Activated CD8-positive, alpha-beta memory T cell treated with anti-CD3 and anti-CD28 coated beads for 36 hours (primary cell): ENCODE data around the gene BLOC1S2. TPM values are rescaled to one million over a fixed set of nuclear protein-coding genes. Genes with fewer than 3 reads are reported as not detected.
"Not testable (repeated sequence)": the region's sequence is repeated elsewhere in the genome, so short reads cannot be mapped to it uniquely, and the experiment has no call there.

ENCODE experiments used
- CTCF ChIA-PET: fragments of 350-600 bp; sonication (Branson Sonifier 250); formaldehyde crosslinking; loops from one replicate; lab custom pipeline; 2021; ENCODE audit warnings: antibody characterized with exemption; lab: Charles Lee
- POLR2A ChIA-PET: fragments of 350-600 bp; sonication (Branson Sonifier 250); formaldehyde crosslinking; loops from one replicate; lab custom pipeline; 2021; ENCODE audit warnings: antibody characterized with exemption; lab: Charles Lee
- total RNA-seq, 2 experiments: library from RNA; stranded (reverse); gene quantifications; one replicate each; pipeline ENCODE4 v1.2.3, GENCODE V29; 2021

Gene BLOC1S2
- total RNA-seq, 2 experiments from 2014 or later, result 62.3 to 64.4 TPM

DNA sequence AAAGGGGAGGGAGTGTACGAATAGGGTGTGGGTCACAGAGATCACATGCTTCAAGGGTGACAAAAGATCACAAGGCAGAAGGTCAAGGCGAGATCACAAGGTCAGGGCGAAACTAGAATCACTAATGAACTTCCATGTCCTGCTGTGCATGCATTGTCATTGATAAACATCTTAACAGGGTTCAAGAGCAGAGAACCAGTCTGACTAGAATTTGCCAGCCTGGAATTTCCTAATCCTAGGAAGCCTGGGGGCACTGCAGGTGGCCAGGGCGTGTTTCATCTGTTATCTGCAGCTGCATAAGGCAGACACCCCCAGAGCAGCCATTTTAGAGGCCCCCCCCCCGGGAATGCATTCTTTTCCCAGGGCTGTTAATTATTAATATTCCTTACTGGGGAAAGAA lies 14.6 kb upstream of the BLOC1S2 start:
- POLR2A ChIA-PET, result not testable (repeated sequence)

DNA sequence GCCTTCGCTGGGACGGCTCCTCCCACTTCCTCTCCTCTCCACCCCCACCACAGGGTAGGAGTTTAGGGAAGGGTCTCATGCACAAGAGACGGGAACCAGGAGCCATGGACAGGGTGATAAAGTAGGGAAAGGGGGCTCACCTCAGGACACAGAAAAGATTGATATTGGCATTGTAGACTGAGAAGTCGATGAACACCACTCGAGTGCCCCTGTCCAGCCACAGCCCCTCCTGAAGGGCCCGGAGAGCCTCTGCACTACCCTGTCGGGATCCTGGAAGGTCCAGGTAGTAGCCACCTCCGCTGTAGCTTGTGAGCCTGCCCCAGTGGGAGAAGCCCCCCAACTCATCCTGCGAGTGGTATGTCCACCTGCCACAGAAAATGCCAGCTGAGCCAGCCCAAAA lies 10.8 kb upstream of the BLOC1S2 start:
- CTCF ChIA-PET, result interaction anchor here (0.9 kb wide), 1 partner anchor 11 kb away, joined by 3 read pairs; the partner anchor contains the start of gene BLOC1S2
- POLR2A ChIA-PET, result no interaction called here

More for the DNA sequence above, 14.6 kb upstream of the BLOC1S2 start:
- CTCF ChIA-PET, result not testable (repeated sequence)

DNA sequence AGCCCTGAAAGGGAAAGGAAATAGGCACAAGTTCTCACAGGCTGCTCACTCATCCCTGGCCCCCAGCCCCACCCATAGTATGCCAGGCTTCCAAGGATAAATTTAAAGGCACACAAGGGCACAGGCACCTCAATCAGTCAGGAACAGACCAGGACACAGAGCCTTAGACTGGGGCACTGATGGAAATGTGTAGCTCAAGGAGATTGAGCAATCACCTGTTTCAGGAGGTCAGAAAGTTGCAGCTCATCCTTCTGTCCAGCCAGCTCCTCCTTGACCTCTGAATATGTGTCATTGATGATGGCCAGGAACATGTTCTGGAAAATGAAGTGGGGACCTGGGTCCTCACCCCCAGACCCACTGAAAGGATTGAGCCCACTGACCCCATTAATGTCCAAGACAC lies 6.6 kb upstream of the BLOC1S2 start:
- CTCF ChIA-PET, result no interaction called here
- POLR2A ChIA-PET, result no interaction called here

DNA sequence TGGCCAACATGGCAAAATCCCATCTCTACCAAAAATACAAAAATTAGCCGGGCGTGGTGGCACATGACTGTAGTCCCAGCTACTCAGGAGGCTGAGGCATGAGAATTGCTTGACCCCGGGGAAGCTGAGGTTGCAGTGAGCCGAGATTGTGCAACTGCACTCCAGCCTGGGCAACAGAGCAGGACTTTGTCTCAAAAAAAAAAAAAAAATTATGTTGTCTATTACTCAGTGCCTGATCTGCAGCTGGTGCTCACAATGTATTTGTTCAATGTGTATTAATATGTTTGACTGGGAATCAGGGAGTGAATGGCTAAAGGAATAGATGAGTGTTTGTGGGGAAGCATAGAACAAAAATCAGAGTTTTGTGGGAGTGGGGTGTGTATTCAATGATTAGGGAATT lies 5.8 kb upstream of the BLOC1S2 start:
- CTCF ChIA-PET, POLR2A ChIA-PET: not testable (repeated sequence)

DNA sequence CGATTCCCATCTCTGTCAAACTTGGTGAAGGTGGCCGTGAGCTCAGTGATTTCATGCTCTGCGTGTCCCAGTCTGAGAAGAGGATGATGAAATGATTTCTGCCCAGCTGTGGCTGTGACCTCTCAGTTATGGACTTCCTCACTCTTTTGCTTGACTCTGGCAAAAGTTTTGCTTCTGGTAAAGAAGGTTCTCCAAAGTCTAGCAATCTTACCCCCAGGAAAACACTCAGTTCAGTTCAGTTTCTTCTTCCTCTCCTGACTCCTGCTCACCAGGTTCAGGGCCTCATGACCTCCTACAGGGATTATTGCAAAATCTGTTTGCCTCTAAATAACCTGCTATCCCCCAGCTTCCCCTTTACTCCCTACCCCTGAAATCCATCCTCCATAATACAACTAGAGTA lies 4.9 kb upstream of the BLOC1S2 start:
- POLR2A ChIA-PET, result no interaction called here
- CTCF ChIA-PET, result no interaction called here

DNA sequence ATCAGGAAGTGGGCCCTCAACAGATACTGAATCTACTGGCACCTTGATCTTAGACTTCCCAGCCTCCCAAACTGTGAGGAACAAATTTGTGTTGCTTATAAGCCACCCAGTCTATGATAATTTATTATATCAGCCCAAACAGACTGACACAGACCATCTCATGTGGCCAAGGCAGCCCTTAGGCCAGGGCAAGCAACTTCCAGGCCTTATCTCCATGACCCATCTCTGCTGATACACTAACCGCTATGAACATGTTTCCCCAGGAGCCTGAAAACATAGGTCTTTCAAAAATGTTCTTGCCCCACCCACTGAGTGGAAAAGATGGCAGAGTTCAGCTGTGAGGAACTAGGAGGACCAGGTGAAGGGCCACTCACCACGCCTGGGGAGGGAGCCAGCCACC lies 3.2 kb upstream of the BLOC1S2 start:
- ChIA-PET CTCF (no interaction called here), POLR2A (interaction anchor here (1.2 kb wide), 1 partner anchor 81 kb away, joined by 3 read pairs; no protein-coding TSS in a partner anchor)

DNA sequence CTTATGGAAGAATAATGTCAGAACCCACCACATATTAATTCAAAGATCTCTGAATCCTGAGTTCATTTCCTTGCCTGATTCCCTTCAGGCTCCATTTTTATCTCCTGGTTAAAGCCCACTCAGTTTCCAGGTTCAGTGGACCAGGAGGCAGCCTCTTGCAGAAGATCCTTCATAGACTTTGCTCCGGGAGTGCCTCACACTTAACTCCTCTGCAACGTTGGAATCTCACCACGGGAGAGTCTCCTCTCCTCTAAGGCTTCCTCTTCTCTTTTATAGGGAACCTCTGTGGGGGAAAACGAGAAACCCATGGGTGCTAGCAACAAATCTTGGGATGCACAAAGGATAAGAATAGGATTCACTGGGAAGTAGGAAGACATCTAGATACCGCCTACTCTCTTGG lies 1.7 kb upstream of the BLOC1S2 start:
- CTCF ChIA-PET, result no interaction called here
- POLR2A ChIA-PET, result no interaction called here

DNA sequence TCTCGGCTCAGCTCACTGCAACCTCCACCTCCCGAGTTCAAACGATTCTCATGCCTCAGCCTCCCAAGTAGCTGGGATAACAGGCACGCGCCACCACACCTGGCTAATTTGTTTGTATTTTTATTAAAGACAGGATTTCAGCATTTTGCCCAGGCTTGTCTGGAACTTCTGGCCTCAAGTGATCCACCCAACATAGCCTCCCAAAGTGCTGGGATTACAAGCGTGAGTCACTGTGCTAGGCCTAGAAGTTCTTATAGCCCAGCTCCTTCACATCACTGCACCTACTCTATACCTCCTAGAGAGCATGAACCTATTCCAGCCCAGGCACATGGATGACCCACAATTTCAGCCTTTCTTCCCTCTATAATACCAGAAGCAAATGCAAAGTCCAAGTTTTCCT lies 1.3 kb upstream of the BLOC1S2 start:
- ChIA-PET POLR2A (interaction anchor here (1.0 kb wide), 1 partner anchor 248 kb away, joined by 3 read pairs; the partner anchor contains the start of gene HIF1AN), CTCF (no interaction called here)

DNA sequence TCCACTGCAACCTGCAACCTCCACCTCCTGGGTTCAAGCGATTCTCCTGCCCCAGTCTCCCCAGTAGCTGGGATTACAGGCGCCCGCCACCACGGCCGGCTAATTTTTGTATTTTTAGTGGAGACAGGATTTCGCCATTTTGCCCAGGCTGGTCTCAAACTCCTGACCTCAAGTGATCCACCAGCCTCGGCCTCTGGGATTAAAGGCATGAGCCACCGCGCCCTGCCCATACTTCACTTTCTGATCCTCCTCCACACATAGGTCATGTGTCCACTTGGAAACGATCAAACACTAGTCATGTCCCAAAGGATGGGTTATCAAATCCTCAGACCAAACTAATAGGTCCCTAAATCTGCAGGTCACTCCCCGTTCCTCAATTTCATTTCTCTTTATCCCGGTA lies 1.2 kb downstream of the BLOC1S2 start:
- POLR2A ChIA-PET, result not testable (repeated sequence)
- CTCF ChIA-PET, result interaction anchor here (0.9 kb wide), 1 partner anchor 13 kb away, joined by 3 read pairs; no protein-coding TSS in a partner anchor

DNA sequence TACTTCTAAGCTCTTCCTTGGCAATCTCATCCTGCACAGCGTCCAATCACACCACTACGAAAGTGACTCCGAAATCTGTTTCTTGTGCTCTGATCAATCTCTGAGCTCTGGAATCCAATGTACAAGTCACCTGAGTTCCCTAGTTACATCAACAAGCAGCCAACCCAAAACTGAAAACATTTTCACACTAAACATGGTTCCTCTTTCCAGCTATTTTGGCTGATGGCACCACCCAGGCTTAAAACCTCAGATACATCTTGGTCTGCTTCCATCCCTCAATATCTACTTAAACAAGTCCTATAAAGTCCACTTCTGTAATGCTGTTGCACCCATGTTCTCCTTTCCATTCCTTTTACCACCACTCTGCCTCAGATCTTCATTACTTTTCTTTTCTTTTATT lies 3.6 kb downstream of the BLOC1S2 start:
- ChIA-PET CTCF (no interaction called here), POLR2A (no interaction called here)

DNA sequence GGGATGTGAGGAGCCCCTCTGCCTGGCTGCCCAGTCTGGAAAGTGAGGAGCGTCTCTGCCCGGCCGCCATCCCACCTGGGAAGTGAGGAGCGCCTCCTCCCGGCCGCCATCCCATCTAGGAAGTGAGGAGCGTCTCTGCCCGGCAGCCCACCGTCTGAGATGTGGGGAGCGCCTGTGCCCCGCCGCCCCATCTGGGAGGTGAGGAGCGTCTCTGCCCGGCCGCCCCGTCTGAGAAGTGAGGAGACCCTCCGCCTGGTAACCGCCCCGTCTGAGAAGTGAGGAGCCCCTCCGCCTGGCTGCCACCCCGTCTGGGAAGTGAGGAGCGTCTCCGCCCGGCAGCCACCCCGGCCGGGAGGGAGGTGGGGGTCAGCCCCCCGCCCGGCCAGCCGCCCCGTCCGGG lies 9.5 kb downstream of the BLOC1S2 start:
- CTCF ChIA-PET, POLR2A ChIA-PET: not testable (repeated sequence)

DNA sequence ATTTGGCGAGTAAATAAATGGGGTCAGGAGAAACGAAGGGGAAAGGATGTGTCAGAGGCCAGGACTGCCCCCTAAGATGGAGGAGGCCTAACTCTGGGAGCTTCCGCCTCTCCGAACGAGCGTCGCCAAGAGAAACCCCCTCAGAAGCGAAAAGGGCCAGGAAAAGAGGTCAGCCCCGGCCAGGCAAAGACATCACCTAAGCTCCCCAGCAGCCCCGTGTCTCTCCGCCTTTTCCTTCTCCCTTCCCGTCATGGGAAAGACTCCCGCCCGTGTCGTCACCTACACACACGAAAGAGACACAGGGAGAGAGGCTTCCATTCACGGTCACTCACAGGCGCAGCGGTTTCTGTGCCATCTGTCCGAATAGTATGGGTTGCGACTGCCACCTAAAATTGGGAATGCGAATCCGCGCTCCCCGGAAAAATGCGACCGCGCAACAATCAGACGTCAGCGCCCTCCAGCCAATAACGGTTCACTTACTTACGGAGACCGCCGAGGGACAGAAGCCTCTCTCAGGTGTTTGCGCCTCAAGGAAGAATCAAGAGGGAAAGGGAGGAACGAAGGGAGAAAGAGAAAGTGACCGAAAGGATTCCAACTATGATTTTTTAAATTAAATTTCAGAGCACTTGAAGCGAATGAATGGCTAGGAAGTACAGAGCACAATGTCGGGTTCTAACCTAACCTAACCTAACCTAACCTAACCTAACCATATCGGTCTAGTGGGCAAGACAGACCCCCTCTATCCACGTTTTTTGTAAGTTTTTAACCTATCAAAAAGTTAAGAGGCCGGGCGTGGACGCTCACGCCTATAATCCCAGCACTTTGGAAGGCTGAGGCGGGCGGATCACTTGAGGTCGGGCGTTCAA lies 19.0 kb downstream of the BLOC1S2 start, which contains the start of gene CWF19L1:
CWF19L1 (minus strand) TSS at position 400 of the 866 bp plus-strand sequence; CDS start at position 355, 45 bp downstream.
- POLR2A ChIA-PET, result interaction anchor here (0.6 kb wide), 1 partner anchor 665 kb away, joined by 4 read pairs; no protein-coding TSS in a partner anchor
- CTCF ChIA-PET, result interaction anchor here (0.5 kb wide), 1 partner anchor 214 kb away, joined by 3 read pairs; no protein-coding TSS in a partner anchor

DNA sequence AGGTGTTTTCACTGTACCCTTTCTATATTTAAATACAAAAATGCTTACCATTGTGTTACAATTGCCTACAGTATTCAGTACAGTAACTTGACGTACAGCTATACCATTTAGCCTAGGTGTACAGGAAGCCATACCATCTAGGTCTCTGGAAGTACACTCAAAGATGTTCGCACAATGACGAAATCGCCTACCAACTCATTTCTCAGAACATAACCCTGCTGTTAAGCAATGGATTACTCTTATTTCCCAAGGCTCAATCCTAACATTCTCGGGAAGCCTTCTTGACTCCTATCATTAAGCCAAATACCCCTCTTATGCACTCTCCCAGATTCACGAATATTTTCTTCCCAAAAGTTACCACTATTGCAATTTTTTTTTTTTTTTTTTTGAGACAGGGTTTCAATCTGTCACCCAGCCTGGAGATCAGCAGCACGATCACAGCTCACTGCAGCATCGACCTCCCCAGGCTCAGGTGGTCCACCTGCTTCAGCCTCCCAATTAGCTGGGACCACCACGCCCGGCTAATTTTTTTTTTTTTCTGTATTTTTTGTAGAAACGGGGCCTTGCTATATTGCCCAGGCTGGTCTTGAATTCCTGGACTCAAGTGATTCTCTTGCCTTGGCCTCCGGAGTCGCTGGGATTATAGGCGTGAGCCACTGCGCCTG lies 20.5 kb downstream of the BLOC1S2 start:
- CTCF ChIA-PET, result no interaction called here
- POLR2A ChIA-PET, result interaction anchor here (0.6 kb wide), 1 partner anchor 240 kb away, joined by 3 read pairs; no protein-coding TSS in a partner anchor

DNA sequence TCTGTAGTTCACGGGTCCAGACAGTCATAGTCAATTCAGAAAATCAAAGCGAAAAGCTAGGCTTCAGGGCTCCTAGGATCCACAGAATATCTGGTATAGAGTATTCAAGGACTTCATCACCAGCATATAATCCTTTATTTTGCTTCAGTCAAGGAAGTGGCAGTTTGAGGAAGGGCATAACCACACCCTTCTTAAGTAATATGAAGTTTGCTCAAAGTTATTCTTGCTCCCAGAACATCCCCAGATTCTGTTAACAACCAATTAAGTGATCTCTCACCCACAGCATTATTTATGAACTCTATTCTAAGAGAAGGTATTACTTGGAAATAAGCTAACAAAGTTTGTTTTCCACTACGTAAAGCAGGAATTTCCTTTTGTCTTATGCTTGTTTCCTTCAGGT lies 32.3 kb downstream of the BLOC1S2 start:
- ChIA-PET POLR2A (no interaction called here), CTCF (interaction anchor here (0.7 kb wide), 1 partner anchor 408 kb away, joined by 4 read pairs; no protein-coding TSS in a partner anchor)

DNA sequence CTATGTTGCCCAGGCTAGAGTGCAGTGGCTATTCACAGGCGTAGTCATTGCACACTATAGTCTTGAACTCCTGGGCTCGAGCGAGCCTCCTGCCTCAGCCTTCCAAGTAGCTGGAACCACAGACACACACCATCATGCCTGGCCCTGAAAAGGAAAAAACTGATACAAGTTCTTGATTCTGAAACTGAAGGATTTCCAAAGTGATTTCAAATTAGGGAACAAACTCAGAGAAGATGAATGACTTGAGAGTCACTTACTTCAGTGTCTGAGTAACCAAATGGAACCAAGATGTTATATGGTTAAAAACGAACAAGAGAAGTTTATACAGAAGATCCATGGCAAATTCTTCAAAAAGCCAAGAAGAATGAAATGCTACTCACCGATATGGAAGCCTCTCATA lies 33.4 kb downstream of the BLOC1S2 start:
- CTCF ChIA-PET, result no interaction called here
- POLR2A ChIA-PET, result no interaction called here

DNA sequence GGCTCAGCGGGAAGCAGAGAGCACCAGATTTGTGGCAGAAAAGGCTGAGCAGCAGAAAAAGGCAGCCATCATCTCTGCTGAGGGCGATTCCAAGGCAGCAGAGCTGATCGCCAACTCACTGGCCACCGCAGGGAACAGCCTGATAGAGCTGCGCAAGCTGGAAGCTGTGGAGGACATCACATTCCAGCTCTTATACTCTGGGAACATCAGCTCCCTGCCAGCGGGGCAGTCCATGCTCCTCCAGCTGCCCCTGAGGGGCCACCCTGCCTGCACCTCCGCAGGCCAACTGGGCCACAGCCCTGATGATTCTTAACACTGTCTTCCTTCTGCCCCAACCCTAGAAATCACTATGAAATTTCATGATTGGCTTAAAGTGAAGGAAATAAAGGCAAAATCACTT lies 37.7 kb downstream of the BLOC1S2 start:
- CTCF ChIA-PET, result no interaction called here
- POLR2A ChIA-PET, result no interaction called here

DNA sequence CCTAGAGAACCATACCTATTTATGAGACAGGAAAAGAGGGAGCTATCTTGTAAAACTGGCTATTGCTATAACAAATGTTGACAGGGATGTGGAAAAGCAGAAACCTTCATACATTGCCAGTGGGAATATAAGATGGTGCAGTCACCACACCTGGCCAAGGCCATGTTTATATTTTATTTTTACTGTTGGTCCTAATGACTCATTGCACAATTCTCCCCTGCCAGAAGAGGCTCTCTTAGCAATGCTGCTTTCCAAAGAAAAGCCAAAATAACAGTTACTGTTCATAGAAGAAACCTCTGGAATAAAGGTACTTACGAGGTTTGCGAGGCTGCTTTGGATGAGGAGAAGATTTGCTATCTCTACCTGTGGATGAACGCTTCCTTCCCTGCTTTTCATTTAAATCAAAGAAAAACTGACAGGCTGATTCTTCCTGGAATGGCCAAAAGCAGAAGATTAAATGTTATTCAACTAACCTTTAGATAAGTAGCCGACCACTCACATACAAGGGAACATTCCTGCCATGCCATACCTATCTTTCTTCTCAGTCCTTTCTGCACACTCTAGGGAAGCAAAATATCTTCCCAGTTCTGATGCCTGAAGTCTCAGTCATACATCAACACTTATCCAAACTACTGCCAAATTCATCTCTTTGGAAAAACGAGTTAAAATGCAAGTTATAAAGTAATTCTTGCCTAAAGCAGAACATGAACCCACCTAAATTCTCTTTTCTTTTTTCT lies 40.8 kb downstream of the BLOC1S2 start:
- ChIA-PET POLR2A (no interaction called here), CTCF (interaction anchor here (0.9 kb wide), 1 partner anchor 10 kb away, joined by 3 read pairs; no protein-coding TSS in a partner anchor)

DNA sequence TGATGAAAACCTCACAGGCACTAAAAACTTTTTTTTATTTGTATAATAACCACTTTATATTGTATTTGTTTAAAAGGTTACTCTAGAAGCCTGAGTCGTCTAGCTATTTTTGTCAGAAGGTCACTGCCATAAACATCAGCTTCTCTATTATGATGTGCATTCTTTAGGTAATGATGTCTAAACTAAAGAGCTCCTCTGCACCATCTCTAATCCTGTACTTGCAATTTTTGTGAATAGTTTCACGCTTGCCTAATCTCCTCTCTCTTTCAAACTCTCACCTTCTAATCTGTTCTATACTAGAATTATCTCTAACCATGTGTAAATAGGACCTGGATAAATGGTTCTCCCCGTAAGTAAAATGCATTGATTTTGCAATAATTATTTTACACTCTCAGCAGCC lies 46.6 kb downstream of the BLOC1S2 start:
- ChIA-PET POLR2A (no interaction called here), CTCF (interaction anchor here (1.6 kb wide), 1 partner anchor 16 kb away, joined by 3 read pairs; no protein-coding TSS in a partner anchor)

DNA sequence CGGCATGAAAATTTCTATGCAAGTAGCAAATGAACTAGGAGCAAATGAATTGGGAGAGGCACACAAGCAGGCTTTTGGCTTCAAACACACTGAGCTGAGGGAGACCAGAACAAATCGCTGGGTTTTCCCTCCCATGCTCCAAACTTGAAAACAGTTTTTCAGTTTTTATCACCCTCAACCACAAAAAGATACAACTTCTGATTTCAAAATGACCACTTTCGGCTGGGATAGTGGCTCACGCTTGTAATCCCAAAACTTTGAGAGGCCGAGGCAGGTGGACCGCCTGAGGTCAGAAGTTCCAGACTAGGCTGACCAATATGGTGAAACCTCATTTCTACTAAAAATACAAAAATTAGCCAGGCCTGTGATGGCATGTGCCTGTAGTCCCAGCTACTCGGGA lies 48.1 kb downstream of the BLOC1S2 start:
- CTCF ChIA-PET, result interaction anchor here (0.7 kb wide), 1 partner anchor 49 kb away, joined by 4 read pairs; no protein-coding TSS in a partner anchor
- POLR2A ChIA-PET, result interaction anchor here (0.7 kb wide), 1 partner anchor 52 kb away, joined by 4 read pairs; no protein-coding TSS in a partner anchor
